ENCODE measurements around the gene ZNF143.

GRCh38 chr11:9576701-9577381, 116.0 kb downstream of the ZNF143 start:
- TF ChIP-seq CTCF (IDR thresholded peaks at IDR 0.05 in 8 of 11, conservative IDR thresholded peaks at IDR 0.05 in 3 of 11) = no peak
- TF ChIP-seq POLR2AphosphoS5 (IDR thresholded peaks at IDR 0.05) = no peak
- no peak for TF ChIP-seq POLR2A (IDR thresholded peaks at IDR 0.05)
